NCI-H2107 treated with DMSO at 0.1 percent for 48 hours (cell line): ENCODE data around the gene MFF.
"Not testable (repeated sequence)": the region's sequence is repeated elsewhere in the genome, so short reads cannot be mapped to it uniquely, and the experiment has no call there.

ENCODE experiments used
- DNase-seq: peaks from one replicate; lab custom pipeline; 2025; ENCODE audit not compliant: unreplicated experiment; lab: John Stamatoyannopoulos, UW

Gene MFF

DNA sequence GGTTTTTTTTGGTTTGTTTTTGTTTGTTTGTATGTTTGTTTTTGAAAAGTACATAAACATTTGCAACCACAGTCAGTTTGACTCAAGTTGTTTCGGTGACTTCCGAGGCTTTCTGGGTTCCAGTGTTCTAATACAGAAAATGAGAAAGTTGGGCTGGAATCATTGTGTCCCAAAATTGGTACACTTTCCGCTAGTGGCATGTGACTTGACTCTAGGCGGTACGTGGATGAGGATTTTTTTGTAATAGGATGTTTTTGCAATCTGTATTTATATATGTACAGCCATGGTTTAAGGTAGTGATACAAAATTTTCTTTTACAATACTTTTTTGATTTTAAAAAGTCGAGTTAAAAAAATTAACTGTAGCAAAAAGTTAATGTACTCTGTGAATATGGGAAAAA is 1.7 kb downstream of the MFF start:
- DNase-seq = no peak

- no peak for DNase-seq
Observed at GRCh38 chr2:227335713-227336112, 10.7 kb downstream of the MFF start.

DNA sequence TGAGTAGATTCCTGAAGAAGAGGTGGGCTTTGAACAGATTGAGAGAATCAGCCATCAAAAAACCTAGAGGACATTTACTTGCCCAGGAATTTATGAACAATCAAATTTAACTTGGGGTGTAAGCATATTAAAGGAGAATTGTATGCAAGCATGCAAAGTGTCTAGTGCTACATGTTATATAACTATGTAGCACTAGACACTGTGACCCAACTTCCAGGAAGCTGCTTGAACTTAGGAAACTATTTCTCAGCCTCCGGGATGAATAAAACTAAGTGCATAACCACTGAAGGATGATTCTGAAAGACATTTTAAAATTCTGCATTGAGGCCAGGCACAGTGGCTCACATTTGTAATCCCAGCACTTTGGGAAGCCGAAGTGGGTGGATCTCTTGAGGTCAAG is 12.4 kb downstream of the MFF start:
- DNase-seq = no peak

- no peak for DNase-seq
Observed at GRCh38 chr2:227339098-227339599, 14.1 kb downstream of the MFF start.

GRCh38 chr2:227340106-227340505 is 15.1 kb downstream of the MFF start:
- no peak for DNase-seq

DNA sequence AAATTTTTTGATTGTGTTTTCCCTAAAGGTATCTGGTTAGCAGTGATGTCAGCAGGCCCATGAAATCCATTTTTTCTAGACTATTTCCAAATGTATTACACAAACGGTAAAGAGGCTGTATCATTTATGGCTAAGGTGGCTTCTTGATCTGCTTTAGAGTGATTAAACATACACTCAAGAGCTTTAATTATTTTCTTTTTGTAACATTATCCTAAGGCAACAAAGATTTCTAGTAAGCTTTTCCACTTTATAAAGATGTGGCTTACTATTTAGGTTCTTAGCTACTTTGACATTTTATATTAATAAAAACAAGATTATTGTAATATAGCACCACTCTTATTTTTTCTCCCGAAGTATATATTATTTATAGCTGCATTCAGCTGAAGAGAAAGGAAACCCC is 16.5 kb downstream of the MFF start:
- DNase-seq = no peak

DNA sequence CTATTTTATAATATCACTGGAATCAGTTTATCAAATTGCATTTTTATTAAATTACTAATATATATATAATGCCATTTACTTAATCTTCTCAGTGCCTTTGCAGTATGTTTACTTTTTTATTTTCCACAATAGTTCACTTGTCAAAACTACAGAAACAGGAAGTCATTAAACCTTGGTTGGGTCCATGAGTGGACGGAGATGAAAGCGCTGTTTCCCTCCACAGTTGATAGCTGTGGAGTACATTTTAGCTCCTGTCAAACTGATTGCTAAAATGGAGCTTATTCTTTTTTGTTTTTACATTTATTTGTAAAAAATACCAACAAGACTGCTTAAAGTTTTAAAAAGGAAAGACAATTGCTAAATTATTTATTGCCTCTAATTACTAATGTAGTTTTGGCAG is 19.2 kb downstream of the MFF start:
- DNase-seq = no peak

- DNase-seq = no peak
Observed at GRCh38 chr2:227347117-227347516, 22.1 kb downstream of the MFF start.

DNA sequence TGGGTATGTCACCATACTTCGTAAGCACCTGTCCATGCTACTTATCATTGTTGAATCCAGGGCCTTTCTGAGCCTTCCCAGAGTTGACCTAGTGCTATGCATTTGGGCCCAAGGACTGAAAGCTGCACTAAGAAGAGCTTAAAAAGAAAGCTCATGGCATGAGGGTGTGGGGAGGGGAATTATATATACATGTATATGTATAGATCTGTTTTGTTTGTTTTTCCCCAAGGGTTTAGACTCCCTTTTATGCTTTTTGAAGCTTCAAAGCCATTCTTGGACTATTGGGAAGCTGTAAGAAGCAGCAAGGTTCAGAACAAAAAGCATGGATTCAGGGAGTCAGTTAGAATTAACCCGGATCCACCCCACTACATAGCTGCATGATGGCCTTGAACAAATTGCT is 23.3 kb downstream of the MFF start:
- DNase-seq = no peak

DNA sequence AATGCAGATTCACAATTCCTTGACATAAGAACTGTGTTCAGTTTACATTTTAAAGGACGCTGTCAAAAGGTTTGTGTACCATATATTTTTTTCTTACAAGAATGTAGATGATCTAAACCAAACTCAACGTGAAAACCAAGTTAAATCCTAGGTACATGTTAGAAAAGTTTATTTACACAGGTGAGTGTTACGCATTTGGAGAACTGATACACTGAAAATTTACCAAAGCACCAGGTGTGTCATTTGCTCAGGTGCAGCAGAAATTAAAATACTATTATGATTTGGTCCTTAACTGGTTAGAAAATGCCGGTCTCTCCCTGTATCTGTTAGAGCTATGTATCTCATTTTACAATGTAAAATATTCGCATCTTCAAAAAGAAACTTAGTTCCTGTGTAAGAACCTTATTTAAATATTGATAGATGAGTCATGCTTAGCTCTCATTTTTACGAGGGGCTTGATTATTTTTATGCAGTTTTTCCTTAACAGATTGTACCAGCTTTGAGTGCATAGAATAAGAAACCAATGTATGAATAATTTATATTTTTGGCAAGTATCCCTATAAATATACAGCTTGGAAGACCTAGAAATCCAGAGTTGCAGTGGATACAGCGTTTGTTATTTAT is 25.1 kb downstream of the MFF start:
- DNase-seq = no peak

- DNase-seq = no peak
Observed at GRCh38 chr2:227351639-227352038, 26.6 kb downstream of the MFF start.

GRCh38 chr2:227360351-227360750 is 35.3 kb downstream of the MFF start:
- DNase-seq = no peak

- no peak for DNase-seq
Observed at GRCh38 chr2:227363756-227364155, 38.7 kb downstream of the MFF start.

GRCh38 chr2:227364585-227365263 is 39.7 kb downstream of the MFF start:
- DNase-seq = not testable (repeated sequence)

DNA sequence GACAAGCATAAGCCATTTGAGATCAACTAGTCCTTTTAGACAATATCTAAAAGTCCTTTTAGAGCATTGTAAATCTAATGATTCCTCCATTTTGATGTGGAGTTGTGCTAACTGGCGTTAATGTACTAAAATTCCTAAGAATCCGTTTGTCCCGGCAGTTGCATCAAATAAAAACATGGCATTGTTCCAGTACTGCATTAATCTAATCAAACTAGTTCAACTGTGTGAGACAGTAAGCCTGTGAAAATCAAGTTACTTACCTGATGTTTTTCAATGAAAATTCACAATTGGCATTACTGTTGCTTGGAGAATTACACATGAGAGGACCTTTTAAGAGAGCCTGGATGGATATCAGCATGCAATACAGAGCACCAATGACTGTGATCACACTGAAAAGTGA is 40.8 kb downstream of the MFF start:
- DNase-seq = no peak

DNA sequence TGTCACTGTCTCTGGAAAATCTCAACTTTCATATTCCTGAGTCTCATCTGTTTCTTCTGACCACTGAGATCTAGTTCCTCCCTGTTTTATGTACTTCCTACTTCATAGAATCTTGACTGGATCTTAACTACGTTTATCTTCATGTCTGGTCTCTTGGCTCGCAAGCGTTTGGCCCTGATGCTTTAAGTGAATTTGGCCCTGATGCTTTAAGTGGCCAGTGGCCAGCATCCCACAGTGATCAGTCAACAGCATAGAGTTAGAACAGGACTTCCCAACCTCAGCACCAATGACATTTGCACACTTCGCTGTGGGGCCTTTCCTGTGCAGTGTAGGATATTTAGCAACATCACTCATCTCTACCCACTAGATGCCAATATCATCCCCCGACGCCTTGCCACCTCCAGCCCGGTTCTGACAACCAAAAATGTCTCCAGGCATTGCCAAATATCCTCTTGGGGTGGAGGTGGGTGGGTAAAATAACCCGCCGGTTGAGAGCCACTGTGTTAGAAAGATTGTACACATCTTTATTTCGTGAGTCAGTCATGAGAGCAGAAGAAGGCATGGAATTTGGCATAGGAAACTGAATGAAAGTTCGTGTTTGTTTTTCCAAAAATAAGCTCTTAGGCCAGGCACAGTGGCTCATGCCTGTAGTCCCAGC is 41.8 kb downstream of the MFF start:
- no peak for DNase-seq

- DNase-seq = no peak
Observed at GRCh38 chr2:227367427-227367795, 42.4 kb downstream of the MFF start.

DNA sequence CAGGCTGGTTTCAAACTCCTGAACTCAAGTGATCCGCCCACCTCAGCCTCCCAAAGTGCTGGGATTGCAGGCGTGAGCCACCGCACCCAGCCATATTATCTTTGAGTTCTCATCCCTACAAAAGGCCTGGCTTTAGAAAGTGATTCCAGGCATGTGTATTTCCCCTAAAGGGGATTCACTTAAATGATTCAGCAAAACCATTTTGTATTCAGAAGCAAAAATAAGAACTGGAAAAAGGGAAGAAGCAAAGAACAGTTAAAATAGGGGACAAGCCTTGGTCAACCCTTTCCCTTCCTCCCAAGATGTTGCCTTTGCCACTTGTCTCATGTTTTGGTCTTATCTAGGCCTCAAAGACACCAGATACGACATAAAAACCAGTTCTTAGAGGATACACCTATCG is 43.5 kb downstream of the MFF start:
- no peak for DNase-seq

DNA sequence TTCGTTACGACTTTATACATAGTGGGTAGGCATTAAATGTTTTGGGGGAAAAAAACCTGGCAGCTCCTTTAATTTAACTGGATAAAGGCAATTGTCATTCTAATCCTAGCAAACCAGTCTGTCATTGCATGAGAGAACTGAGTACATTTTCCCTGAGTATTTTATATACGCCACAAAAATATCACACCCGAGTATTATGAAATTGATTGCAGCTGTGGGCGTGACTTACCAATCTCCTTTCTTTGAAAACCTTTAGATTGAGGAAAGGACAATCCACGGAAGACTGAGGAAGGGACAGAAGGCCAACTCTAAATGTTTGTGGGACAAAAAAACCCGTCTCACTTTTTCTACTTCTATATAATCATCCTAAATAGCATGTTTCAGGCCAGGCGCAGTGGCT is 45.0 kb downstream of the MFF start:
- DNase-seq = no peak

DNA sequence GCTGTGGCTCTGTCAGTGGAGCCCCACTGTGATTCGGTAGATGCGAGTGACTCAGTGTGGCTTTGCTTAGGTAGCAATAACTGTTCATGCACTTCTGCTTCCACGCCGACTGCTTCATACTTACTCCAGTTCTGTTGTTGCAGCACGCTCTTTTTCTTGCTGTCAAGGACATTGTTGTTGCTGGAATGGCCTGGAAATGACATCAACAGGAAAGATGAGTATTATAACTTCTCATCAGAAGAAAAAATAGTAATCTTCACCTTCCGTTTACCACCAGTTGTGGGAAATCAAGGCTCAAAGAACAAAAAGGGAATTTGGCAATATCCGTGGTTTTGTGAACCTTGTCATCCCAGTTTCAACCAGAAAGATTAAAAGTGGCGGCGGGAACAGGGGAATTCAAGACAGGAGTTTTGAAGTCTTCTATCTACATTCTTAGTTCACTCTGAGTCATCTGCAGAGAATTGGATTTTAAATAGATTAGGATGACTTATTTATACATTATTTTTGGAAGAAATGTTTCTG is 45.8 kb downstream of the MFF start:
- no peak for DNase-seq

DNA sequence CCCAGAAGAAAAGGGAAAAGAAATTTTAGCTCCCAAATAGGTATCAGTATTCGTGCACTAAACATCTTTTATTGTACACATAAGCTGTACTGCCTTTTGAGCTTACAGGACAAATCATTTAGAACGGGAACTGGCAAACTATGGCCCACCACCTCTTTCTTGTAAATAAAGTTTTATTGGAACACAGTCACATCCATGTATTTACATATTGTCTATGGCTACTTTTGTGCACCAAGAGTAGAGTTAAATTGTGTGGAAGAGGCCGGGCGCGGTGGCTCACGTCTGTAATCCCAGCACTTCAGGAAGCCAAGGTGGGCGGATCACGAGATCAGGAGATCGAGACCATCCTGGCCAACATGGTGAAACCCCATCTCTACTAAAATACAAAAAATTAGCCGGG is 48.3 kb downstream of the MFF start:
- DNase-seq = no peak

DNA sequence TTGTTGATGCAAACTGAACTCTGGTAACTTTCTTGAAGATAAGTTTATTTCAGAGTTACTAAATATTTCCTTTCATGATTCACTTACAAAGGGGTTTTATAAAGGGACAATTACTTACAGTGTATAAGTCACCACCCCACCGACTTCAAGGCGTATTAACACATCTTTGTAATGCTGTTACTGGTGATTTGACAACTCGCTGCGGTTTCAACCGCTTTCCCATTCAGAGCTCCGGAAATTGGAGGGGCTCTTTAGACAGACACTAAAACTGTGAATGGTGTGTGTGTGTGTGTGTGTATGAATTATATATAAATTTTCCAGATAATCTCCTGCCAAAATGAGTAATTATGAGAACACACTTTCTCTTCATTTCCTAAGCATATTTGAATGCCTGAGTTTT is 49.1 kb downstream of the MFF start:
- no peak for DNase-seq
